ENCODE data around the gene ITGA5.

ITGA5 gene

DNA sequence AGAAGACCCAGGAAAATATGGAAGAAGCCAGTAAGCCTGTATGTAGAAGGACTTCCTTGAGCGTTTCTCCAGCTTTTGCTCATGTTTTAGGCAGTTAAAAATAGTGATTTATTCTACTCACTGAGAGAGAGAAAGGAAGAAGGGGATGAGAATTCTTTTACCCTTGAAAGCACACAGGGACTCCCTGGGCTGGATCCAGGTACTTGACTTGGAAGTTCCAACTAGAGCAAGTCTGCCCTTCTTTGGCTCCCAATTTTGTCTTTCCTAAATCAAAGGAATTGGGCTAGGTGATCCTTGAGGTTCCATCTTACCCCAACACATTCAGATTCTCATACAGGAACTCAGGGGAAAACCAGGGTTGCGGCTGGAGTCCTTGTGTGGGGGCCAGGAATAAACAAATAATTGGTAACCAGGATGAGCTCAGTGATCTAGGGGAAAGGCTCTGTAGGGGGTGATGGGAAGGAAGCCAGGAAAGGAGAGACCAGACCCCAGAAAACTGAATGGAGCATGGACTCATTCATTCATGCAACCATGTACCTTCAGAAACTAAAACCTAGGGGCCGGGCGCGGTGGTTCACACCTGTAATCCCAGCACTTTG, 11.5 kb upstream of the ITGA5 start:
- DNase-seq (ENCODE audit: low read depth): no peak

DNA sequence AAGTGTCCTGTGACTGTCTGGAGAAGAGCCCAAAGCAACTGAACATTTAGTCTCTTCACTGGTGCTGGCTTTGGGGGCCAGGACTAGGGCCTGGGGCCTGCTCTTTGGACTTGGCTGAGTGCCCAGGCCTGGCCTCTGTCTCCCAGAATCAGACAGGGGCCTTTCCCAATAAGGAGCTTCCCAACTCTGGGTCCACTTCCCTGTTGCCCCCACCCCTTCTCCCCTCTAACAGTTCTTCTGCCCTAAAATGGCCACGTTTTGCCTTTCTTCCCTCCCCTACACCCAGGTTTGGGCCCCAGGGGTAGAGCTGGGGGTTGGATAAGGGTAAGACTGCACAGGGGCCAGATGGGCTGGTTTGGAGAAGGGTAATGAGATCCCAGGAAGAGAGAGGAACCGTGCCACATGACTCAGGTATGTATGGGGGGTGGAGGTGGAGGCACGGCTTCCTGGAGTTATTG, 10.0 kb upstream of the ITGA5 start:
- no peak for DNase-seq (ENCODE audit: low read depth)

DNA sequence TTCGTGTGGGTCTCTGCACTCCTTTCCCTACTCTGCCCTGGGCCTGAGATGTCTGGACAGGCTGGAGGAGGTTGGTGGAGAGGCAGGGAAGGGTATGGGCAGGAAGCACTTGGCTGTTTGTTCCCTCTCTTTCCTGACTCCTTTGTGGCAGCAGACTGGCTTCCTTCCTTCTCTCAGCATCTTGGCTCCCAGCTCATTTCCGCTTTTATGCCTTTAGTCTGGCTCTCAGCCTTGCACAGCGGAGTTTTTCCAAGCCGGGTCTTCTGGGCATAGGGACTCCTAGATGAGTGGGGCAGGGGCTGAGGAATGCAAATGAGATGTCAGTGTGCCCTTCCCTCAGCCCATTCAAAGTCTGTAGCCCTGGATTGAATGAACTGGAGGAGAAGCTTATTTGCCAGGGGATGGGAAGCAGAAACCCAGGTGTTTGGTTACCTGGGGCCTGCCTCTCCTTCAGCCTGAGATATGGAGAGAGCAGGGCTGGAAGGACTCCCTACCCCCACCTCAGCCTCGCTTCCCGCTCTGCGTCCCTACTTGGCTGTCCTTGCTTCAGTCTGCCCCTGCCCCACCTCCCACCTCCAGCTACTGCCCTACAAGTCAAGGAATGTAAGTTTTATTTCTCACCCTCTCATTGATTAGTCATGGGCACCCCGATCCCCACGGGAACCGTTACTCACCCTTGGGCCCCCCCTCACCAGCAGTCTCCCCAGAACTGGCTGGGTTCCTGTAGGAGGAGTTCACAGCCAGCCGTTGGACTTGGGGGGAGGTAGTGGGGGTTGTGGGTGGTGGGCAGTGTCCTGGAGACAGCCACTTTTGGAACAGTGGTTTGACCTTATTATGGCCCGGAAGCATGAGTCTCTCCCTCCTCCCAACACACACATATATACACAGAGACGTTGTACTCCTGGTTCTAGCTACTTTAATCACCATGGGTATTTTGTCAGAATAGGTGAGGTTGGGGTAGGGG, 9.3 kb upstream of the ITGA5 start:
- no peak for DNase-seq (ENCODE audit: low read depth)

DNA sequence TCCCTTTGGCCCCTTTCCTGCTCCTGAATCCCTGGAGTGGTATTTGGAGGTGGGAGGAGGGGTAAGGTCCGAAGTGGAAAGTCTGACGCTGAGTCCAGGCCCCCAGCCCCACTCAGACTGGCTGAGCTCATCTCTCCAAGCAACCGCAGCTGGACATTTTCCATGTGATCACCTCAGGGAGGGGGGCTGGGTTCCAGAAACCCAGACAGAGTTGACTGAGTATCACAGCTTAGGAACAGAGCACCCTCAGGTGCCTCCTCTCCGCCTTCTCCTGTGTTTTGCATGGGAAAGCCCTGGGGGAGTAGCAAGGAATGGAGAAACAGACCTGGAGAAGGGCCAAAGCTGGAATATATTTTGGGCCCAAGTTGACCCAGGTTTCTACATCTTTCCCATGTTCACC, 8.0 kb upstream of the ITGA5 start:
- no peak for DNase-seq (ENCODE audit: low read depth)

DNA sequence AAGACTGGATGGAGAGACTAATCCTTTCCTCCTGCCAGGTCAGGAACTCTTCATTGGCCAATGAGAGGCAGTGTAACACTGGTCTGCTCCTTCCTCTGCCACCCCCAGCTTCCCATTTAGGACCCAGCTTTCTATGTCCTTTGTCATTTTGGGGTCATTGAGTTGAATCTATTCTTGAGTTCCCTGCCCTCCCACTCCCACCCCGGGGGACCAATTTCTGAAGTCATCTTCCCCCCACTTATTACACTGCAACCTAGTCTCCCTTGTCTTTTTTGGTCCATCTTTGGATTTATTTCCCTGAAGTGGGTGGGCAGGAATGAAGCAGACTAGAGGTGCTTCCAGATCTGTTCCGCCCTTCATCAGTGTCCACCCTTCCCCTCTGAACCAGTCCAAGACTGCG, 7.6 kb upstream of the ITGA5 start:
- DNase-seq (ENCODE audit: low read depth): no peak

DNA sequence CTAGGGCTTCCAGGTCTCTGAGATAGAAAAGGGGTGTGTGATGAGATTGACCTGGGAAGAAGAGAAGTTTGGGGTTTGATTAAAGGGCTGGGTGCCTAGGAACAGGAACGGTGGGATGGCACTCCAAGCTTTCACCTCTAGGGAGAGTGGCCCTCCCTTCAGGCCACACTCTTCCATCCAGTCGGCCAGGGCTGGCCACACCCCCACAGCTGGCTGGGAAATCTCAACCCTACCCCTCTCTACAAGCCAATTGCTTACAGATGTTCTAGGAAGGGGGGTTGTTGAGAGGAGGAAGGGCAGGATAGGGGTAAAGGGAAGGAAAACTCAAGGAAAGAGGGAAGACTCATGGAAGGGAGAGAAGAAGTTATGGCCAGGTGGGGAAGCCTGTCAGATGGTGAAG, 6.6 kb upstream of the ITGA5 start:
- DNase-seq (ENCODE audit: low read depth): no peak

DNA sequence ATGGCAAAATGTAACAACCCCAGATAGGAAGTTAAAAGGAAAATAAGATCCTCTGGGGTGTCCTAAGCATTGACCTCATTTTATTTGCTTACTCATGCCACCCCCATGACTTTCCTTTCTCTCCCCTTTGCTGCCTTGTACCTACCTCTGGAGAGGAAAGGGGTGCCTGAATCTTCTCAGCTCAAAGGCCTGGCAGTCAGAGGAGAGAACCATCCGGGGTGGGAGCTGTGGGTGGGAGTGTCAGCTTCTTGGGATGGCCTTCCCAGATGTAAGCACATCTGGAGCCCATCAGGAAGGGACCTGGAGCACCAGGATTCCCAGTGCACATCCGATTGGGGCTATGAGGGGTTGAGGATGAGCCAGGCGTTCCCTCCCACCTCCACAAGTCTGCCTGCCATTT, 5.2 kb upstream of the ITGA5 start:
- DNase-seq (ENCODE audit: low read depth): no peak

DNA sequence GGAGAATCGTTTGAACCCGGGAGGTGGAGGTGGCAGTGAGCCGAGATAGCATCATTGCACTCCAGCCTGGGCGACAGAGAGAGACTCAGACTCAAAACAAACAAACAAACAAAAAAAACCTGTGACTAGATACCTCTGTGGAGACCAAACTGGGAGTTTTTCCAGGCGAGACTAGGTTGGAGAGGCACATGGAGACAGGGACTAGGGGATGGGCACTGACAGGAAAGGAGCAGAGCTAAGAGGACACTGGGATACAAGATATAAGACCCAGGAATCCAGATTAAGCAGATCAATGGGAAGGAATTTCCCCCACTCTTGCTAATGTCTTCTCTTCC, 4.7 kb upstream of the ITGA5 start:
- no peak for DNase-seq (ENCODE audit: low read depth)

DNA sequence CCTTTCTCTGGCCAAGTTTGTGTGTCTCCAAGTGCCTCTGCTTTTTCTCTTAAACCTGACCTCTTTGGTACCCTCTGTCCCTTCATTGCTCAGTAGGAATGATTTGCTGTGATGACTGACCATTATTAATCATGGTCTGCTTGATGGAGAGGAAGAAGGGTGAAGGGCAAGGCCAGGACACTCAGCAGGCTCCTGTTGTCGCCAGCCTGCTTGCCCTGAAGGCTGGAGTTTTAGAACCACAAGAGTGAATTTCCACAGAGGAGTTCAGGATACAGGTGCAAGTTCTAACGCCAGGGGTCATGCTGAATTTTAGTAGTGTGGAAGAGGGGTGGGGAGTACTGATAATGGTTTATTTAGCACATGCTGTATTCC, 2.8 kb upstream of the ITGA5 start:
- DNase-seq (ENCODE audit: low read depth): no peak

DNA sequence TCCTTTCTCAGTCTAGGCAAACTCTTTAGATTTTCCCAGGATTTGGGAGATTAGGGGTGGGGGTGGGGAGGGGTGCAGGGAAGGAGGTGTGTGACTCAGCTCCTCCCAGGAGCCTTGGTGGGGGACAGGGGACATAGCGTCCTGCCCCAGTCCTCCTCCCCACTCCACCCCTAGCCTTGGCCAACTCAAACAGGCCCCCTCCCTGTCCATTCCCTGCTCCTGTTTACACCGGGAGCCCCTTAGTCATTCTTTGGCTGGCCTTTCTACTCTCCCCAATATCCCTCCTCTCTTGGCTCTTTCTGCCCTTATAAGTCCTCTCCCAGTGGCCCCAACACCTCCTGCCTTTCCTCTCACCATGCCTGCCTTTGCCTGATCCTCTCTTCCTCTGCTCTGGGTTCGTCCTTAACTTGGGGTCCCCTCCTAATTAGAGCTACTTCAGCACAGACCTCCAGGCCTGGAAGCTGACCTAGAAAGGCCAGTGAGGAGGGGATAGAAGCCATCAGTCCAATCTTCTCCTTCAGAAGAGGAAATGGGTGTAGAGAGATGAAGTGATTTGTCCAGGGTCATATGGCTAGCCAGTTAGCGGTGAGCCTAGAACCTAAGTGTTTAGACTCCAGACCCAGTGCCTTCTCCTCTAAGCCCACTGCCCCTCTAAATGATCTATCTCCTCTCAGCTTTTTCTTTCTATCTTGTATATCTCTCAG, 2.3 kb upstream of the ITGA5 start:
- DNase-seq (ENCODE audit: low read depth): no peak

DNA sequence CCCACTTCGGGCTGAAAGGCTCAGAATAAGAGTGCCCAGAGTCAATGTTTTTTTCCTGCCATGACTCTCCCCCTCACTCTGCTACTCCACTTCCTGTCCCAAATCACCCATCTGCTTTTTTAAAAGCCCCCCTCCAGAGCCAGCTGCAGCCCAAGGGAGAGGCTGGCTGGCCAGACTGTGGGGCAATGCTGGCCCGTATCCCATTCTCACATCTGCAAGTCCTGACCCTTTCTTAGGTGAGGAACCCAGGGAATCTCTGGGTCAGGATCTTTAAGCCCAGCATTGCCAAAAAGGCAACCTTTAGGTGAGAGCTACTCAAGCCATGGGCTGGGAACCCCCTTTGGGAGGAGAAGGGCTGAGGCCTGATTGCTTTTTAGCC, 1.7 kb upstream of the ITGA5 start:
- DNase-seq (ENCODE audit: low read depth): no peak

DNA sequence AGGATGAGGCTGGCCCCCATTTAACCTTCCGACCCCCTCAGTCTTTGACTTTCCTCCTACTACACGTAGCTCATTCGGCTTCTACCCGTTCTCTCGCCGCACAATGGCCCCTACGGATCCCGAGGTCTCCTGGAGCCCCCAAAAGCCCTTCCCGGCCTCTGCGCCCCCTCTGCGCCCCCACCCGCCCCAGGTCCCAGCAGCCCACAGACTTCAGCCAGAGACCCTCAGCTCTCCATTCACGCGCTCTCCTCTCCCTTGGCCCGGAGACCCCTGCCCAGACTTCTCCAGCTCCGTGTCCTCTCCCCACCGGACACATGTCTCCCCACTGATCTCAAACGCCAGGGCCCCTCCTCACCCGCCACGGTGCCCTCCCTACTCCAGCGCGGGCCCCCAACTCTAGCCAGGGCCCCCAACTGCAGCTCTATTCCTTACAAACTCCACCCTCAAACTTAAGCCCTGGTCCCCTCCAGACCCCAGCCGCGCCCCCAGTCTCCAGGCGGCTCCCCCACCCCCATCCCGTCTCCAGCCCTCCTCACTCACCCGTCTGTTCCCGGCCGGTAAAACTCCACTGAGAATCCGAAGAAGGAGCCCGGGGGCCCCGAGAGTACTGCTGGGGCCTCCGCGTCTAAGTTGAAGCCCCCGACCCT, 502 bp downstream of the ITGA5 start:
- DNase-seq (ENCODE audit: low read depth): no peak

DNA sequence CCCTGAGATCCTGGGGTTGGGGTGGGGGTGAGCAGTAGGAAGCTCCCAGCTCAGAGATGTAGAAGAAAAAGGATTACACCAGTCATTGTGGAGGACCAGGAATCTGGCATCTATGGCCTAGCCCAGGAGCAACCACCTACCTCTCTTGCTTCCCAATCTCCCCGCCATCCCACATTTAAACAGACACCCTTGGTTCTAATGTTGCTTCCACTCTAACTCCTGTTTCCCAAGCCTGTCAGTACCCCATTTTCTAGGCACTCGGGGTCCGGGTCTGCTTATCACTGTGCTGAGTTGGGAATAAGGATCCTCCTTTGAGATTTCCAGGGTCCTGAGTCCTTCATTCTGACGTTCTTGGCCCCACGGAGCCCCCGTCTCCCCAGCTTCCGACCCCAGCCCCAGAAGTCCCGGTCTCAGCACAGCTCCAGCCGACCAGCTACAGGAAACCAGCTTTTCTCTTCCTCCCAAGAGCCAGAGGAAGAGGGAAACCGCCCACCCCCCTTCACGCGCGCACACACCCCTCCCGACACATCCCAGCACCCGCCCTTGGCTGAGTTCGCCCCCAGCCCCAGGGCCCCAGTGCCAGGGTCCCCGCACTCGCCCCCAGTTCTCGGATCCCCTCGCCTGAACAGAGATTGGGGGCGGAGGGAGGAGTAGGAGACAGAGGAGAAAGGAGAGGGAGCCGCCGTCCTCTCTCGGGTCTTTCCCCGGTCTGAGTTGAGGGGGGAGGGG, 1.2 kb downstream of the ITGA5 start:
- DNase-seq (ENCODE audit: low read depth): no peak

DNA sequence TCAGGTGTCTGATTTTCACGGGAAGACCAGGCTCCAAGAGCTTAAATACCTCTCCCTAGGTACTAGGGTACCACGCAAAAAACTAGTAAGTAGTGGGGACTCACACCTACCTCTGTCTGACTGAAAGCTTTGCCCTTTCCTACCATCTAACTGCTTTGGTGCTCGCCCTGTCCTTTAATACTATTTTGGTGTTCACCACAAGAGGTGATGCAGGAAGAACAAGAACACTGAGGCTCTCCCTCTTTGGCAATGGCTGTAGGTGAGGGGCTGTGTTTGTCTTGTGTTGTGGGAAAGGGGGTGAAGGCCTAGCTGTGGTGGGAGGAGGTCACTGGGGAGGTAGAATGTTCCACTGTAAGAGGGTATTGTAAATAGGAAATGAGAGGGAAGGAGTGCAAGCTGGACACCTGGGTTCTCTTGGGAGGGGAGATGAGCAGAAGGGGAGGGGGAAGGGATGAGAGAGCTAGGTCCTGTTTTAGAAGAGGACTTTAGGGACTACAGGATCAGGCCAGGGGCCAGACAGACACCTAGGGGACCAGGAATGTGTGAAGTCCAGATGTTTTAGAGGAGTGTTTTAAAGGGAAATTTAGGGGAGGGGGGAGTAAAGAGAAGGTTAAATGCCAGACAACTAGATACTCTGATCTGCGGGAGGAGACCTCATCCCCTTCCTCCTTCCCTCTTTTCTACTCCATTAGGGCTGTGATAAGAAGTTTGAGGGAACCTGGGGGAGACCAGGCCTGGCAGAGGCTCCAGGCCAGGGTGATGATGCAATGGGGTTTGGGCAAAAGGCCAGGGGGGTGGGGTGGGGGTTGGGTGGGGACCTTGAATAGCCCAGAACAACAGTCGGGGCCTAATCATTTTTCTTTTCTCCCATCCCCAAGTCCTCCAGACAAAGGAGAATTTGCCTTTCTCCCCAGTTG, 2.1 kb downstream of the ITGA5 start:
- no peak for DNase-seq (ENCODE audit: low read depth)

DNA sequence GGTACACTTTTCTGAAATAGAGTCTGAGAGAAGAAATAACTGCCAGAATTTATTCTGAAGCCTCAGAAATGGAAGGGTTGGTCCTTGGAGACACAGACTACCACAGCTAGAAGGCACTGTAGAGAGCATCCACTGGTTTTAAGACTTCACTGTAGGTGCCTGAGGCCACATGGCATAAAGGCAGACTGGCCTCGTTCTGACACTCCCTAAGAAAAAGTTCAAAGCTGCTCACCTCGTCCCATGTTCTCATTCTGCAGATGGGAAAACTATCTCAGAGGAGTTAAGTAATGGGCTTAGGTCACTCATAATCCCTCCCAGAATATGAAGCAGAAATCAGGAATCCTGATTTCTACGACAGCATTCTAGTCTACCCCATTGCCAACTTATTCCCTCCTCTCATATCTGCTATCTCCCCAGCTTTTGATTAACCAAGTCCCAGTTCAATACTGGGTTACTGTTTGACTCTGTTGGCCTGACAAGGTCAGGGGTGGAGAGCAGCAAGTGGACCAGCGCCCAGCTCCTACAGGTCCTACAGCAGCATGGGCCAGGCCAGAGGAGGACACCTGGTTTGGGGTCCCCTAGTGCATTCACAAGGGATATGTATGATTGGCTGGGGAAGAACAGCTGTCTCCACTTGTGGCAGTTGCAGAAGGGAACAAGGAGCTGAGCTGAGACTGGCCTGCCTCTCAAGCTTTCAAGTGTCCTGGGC, 3.7 kb downstream of the ITGA5 start:
- no peak for DNase-seq (ENCODE audit: low read depth)

DNA sequence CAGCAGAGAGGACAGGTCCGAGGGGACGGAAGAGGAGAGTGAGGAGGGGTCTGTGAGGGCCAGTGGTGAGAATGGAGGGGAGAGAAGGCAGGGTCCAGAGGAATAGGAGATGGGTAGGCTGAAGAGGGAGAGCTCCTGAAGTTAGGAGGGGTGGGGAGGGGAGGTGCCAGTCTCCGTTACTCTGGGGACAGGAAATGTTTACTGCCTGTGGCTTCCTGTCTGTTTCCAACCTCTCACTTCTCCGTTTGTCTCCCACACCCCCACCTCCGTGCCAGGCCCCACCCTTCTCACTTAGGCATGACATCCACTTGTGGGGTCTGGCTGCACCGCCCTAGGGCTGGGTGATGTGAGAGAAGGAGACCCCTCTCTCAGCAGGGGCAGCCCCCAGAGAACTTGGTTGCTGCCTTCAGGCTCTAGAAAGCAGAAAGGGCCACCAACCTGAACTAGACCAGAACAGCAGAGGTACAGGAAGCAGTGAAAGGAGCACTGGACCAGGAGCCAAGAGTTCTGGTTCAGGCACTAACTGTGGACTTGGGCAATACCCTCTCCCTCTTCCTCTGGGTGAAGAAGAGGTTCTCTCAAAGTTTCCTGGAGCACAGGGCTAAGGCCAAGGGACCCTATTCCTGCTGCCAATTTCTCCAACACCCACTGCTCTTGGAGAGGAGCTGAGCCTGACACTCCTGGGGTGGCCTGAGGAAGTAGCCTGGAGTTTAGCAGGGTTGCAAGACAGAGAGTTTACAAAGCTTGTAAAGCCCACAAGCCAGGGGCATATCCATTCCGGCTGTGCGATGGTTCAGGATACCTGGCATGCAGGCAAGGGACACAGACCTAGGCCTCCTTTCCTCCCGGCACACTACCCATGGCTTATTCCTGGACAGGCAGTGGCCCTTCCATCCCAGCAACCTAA, 5.5 kb downstream of the ITGA5 start:
- peak; percentile 59 for DNase-seq (ENCODE audit: low read depth)

DNA sequence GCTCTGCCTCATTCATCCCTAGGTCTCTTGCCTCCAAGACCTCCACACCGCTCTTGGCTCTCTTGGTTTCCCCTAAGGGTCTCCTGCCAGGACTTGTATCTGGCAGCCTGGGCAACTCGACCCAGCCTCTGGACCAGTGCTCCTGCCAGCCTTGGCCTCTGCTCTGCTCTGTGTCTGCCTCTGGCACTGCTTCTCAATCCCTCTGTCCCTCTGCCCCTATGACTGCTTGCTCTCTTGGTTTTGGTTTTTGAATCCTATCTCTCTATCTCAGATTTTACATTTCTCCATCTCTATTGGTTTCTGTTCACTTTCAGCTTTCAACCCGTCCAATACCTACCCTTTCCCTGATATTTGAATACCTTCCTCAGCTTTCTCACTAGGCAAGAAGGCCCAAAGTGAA, 6.3 kb downstream of the ITGA5 start:
- DNase-seq (ENCODE audit: low read depth): no peak

DNA sequence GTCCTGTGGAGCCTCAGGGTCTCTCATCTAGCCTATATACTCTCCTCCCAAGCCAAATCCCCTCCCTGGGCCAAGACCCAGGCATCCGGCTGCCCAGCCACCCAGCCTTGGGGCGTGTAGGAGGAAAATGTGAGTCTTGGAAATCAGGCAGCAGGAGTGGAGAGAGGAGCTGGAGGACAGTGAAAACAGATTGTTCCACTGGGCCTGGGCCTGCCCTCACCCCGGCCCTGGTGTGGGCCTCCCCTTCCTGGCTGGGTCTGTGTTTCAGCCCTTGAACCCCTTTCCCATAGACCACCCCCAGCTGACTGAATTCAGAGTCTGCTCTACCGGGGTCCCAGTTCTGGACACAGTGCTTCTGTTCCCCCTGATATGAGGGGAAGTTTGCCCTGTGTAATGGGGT, 6.7 kb downstream of the ITGA5 start:
- no peak for DNase-seq (ENCODE audit: low read depth)

Data from stimulated activated CD8-positive, alpha-beta memory T cell treated with anti-CD3 and anti-CD28 coated beads, Interleukin-12 subunit alpha, Interleukin-12 subunit beta, amount 100 ng/mL, for 4 hours (primary cell).